Stimulated activated CD8-positive, alpha-beta memory T cell treated with anti-CD3 and anti-CD28 coated beads, Interleukin-15, amount 100 ng/mL, for 24 hours (primary cell): ENCODE results near the gene RTL10.

Experiments
- DNase-seq: peaks from one replicate; pipeline ENCODE4 v3.0.0-alpha.2; 2020; ENCODE audit warnings: low read depth

The RTL10 gene

DNA sequence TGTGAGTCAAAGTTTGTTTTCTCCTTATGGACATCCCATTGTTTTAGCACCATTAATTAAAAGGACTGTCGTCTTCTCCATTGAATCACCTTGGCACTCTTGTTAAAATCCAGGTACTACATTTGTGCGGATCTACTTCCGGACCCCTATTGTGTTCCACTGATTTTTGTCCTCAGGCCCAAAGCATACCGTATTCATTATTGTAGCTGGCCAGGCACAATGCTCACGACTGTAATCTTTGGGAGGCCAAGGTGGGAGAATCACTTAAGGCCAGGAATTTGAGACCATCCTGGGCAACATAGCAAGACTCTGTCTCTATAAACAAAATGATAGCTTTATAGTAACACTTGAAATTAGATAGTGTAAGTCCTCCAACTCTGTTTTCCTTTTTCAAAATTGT lies 8.9 kb upstream of the RTL10 start:
- DNase-seq = no peak

DNA sequence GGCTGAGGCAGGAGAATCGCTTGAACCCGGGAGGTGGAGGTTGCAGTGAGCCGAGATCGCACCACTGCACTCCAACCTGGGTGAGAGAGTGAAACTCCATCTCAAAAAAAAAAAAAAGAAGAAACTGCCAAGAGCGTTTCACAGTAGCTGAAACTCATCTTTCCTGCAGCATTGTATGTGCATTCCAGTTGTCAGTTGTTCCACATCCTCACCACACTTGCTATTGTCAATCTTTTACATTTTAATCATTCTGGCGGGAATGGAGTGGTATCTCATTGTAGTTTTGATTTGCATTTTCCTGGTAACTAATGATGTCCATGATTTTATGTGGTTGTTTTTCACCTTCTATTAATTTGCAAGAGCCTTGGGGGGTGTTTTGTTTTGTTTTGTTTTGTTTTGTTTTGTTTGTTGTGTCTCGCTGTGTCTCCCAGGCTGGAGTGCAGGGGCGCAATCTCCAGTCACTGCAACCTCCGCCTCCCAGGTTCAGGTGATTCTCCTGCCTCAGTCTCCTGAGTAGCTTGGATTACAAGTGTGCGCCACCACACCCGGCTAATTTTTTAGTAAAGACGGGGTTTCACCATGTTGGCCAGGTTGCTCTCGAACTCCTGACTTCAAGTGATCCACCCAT lies 8.1 kb upstream of the RTL10 start:
- no peak for DNase-seq

DNA sequence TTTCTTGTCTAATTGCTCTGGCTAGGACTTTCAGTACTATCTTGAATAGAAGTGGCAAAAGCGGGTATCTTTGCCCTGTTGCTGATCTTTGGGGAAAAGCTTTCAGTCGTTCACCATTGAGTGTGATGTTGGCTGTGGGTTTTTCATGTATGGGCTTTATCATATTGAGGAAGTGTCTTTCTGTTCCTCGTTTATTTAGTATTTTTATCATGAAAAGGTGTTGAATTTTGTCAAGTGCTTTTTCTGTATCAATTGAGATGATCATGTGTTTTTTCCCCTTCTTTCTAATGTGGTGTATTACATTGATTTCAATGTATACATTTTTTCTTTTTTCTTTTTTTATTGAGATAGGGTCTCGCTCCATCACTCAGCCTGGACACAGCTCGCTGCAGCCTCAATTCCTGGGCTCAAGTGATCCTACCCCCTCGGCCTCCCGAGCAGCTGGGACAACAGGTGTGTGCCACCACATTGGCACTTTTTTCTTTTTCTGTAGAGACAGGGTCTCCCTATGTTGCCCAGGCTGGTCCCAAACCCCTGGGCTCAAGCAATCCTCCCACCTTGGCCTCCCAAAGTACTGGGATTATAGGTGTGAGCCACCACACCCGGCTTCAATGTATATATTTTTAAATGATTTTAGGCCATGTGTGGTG lies 5.3 kb upstream of the RTL10 start:
- DNase-seq = no peak

DNA sequence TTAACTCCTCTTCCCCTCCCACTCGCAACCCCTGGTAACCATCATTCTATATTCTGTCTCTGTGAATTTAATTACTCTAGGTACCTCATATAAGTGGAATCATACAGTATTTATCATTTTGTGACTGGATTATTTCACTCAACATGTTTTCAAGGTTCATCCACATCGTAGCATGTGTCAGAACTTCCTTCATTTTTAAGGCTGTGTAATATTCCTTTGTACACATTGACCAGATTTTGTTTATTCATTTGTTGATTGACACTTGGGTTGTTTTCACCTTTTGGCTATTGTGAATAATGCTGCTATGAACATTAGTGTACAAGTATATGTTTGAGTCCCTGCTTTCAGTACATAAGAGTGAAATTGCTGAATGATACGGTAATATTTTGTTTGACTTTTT lies 2.7 kb upstream of the RTL10 start:
- DNase-seq = no peak

DNA sequence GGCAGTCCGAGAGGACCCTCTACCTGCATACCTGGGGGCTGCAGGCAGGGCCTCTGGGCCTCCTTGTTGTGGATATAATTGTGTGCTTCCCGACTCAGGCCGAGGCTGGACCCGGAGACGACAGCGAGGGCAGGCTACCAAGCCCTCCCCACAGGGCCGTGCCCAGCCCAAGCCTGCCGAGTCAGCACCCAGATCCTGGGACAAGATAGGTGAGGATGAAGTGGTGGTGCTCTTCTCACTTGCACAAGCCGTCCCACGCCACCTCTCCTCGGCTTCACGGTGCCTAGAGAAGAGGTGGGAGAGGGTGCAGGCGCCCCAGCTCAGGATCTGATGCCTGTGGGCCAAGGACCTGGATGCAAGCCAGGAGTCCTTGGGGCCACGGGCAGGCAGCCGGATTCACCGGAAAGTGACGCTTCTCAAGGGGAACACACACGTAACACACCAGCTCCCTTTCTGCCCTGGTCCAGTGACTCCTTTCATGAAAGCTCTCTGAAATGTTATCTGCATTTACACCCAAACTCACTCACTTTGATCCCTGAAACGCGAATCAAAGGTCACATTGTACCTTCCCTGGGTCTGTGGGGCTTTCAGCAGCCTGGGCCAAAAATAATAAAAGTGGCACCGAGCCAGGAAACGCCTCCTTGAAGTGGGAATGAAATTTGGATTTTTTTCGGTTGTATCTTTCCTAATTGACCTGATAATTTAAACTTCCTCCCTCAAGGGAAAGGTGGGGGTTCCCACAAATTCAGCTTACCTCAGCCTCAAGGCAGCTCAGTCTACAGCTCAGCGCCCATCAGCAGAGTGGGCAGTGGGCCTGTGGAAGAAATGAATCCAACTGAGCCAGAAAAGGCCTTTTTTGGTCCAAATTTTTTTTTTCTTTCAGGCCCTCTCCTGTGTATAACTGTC lies 1.1 kb upstream of the RTL10 start:
- peak; percentile 30 for DNase-seq

DNA sequence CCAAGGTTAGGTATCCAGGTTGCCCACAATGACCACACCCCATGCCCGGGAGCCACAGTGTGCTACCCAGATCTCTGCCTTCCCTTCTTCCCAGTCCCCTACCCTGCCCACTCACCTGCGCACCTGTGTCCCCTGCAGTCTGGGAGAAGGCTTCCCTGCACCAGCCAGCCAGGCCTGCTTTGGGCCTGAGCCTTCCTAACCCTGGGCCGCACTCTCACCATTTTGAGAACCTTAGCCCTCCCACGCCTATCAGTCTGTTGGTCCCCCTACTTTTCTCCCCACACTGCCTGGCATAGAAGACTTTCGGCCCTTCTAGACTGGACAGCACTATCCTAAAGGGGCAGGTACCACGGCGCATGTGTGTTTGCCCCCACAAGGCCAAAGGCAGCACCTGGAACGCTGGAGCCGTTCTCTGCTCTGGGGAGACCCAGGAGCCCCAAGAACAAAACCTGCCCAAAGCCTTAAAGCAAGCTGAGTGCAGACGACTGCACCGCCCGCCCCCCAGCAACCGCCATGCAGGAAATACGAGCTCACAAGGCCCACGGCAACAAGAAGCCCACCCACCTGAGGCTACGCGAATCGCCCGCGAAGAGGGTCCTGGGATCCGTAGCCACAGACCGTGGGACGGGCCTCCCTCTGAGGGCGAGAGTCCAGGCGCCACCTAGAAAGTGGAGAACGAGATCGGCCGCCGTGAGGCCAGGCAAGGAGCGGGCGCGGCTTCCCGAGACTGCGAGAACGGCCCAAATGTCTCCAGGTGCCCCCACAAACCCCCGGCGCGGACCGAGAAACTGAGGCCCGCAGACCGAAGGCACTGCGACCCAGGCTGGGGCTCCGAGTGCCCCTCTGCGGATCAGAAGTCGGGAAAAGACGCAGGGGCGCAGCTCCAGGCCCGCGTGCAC lies 546 bp downstream of the RTL10 start:
- no peak for DNase-seq

DNA sequence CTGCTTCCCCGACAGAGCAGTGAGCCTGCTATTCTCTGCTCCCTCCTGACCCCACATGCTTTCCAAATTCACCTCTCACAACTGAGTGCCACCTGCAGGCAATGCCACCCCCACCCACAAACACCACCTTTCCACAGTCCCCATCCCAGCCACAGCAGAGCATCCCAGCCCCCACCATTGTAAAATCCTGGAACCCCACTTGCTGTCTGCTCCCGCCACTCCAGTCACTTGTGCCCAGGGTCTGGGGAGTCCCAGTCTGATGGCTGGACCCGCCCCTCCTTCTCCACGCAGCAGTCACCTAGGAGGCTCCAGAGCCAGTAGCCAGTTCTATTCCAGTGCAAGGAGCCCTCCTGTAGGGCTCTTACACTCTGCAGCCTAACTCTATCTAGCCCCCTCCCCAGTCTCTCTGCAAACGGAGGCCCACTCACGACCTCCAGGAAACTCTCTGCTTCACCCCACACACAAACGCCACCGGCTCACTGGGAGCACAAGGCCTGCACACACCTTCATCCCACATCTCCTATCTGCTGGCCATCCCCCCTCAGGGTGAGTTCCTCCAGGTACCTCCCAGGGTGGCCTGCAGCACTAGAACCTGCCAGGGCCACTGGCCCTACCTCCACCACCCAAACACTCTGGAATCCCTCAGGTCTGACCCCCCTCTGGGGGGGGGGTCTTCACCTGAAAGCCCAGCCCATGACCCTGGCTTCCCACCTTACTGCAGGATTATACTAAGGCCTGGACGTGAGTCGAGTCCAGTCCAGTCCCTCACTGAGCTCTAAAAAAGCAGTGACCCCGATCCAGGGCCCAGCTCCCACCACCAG lies 1.4 kb downstream of the RTL10 start:
- DNase-seq = no peak

DNA sequence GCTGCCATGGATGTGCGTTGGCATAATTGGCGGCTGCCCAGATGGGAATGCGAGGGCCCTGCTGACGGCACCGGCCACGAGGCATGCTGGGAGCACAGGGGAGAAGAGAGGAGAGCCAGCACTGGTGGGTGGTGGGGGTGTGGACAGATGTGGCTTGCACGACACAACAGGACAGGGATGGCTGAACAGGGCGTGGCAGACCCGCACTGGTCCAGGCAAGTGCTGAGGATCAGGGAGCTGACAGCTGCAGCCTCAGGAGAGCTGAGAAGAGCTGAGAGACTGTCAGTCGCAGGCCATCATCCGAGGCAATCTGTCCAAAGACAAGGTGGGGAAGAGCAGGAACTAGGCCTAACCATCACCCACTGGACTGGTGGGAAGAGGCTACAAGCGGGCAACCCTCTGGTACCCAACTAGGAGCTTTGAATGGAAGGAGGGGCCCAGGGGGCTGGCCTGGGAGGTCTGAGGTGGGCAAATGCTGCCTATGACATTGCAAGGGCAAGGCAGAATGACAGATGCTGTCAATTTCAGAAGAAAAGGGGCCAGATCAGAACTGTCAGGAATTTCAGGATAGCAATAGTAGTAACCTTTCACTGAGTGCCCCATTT lies 2.4 kb downstream of the RTL10 start:
- no peak for DNase-seq

DNA sequence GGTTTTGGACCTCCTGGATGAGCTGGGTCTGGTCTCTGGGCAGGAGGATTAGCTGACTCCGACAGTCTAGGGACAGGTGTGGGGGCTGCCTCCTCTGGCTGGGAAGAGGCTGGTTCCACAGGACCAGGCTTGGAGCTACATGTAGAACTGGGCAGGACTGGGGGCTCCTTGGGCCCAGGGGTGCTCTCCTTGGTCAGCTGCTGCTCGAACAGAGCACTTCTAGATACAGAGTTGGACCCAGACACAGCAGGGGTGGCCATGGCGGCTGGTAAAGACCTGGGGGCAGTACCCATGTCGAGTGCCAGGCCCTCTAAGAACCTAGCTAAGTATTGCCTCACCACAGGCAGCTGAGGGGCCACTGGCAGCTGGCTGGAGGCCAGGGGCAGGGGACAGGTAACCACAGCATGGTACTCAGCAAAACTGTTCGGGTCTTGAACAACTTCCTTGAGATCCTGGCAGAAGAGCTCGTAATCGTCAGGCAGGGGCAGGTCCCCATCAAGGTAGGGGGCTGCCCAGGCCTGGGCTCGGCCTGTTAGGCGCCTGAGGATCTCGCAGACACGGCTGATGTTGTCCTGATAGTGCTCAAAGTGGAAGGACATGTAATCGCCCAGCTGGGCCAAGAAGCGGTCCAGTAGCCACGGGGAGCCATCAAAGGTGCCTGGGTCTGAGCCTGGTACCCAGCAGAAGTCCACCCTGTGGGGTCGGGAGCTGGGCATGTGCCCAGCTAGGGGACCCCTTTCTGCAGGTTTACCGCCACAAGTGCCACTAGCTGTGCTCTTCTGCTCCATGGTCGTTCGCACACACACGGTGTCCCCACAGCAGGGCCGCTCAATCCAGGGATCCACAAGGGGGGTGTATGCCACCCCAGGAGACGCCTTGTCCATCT lies 3.1 kb downstream of the RTL10 start:
- no peak for DNase-seq

DNA sequence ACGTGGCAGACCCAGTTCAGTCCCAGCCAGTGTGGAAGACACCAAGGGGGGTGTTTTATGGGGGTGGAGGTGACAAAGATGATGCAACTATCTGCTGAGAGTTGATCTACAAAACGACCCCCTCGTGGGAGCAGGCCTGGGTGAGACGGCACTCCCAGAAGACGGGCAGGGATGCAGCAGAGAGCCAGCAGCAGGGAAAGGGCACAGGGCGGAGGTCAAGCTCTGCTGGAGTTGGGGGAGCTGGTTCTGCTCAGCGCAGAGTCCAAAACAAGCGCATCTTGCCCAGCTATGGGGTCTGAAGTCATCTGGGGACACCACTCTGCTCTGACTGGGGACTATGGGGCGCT lies 3.9 kb downstream of the RTL10 start:
- no peak for DNase-seq

DNA sequence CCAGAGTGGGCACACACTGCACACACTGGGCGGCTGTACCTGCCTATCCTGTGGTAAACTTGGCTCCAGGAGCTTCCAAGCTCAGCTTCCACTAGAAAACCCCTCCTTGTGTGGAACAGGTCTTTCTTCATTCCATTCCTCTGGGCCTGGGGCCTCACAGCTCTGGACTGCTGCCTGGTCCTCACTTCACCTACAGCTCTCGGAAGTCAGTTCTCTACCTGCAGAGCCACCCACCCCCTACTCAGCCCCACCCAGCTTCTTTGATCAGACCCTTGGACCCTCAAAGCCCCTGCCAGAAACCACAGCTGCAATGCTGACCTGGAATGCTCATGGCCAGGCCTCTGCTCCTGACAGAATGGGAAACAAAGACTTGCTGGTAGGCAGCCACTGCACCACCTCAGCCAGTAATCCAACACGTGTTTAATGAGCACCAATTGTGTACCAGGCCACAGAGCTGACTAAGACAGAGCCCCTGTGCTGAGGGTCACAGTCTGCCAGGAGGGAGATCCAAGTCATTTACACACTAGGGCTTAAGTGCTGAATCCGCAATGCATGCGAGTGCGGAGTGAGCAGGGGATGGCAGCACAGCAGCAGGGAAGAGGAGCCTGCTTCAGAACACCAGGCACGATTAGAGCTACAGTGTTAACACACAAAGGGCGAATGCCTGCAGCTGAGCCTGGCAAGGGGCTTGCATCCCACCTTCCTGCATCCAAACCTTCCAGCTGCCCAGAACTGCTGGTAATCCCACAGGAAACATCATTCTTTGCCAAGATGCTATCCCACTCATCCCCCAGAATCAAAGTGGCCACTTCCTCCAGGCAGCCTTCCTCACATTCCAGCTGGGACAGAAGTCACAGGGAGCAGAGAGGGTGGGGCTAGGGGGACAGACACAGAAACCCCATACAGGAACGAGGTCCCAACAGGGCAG lies 4.6 kb downstream of the RTL10 start:
- no peak for DNase-seq

DNA sequence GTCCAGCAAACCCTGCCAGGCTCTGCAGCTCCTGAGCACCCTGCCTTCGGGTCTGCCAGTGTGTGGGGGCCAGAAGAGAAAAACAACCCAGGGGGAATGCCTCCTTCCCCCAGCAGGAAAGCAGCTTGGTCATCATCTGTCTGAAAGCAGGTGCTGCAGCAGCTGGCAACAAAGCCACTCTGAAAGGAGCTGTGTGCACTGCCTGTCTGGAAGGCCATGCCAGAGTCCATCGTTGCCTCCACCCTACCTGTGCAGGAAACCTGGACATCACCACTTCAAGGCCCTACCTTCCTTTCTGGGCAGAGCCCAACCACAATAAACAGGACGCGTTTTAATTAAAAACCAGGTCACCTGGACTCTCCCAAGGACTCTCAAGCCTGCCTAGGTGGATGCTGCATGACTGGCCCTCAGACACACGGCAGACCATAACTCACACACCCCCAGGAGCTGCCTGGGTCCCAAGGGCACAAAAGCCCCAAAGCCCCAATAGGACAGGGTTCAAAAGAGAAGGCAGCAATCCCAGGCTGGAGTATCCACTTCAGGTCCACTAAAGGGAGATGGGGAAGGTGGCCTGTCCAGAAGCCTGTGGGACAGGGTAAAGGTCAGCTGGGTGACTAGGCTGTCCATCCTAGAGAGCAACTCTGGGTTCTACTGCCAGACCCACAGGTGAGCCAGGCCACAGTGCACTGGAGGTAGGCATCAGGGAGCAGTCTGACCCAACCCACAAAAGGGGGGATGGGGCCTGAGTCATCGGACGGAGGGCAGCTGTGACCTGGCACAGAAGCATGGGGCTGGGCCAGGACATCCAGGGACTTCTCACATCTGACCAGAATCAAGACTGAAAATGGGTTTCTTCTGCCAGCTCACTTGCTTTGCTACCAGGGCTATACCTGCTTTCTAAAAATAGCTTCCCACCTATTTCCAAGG lies 6.1 kb downstream of the RTL10 start:
- no peak for DNase-seq

DNA sequence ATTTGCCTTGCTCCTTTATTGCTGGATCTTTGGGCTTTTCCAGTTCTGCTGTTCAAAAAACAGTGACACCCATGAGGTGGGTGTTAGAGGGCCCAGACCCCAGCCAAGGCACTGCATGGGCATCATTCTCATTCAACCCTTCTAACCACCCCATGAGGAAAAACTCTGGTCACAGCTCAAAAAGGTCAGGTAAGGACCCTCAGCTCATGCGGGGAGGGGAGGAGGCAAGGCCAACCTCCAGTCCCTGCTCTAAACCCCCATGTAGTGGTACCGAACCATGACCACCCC lies 7.4 kb downstream of the RTL10 start:
- DNase-seq = no peak

DNA sequence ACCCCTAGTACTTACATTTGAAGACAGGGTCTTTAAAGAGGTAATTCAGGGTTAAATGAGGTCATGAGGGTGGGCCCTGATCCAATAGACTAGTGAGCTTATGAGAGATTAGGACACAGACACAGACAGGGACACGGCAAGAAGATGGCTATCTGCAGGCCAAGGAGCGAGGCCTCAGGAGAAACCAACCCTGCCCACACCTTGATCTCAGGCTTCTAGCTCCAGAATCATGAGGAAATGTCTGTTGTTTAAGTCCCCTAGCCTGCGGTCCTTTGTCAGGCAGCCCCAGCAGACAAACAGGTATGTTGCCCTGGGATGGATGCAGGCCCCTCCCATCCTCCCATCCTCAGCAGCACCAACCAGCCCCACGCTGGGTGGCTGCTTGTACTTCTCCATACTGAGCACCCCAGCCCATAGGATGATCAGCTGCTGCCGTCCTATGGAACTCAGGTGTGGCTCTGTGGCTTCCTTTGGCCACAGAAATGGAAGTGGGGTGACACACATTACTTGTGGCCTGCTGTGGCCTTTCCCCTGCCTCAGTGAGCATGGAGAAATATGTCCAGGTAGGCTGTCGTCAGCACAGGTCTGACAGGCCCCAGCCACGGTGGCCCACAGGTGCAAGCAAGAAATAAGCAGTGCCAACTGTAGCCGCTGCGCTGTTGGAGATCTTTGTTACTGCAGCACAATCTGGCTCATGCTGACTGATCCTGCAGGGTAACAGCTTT lies 7.9 kb downstream of the RTL10 start:
- no peak for DNase-seq

DNA sequence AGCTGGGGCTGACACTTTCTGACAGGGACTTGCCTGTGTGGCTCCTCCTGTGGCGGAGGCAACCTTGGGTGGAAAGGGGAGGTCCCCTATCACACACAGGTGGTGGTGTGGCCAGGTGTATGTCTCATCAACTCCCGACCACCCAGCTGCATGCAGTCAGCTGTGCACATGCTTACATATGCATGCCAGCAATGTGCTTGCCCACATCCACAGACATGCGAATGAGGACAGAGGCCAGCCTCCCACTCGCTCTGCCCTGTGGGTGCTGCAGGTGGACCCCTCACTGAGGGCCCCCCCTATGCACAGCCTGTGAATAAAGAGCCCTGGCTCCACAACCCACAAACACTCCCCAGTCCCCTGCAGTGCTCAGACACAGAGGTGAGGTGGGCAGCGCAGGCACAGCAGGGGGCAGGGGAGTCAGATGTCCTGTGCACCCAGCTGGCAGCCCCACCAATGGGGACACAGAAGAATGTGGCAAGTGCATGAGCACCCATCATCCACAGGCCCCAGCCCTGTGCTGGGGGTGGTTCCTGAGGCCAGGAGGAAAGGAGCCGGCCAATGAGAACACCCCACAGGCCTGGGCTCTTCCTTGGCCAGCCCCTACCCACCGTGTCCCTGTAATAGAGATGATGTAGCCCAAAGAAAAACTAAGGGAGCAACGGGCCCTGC lies 9.5 kb downstream of the RTL10 start:
- no peak for DNase-seq

DNA sequence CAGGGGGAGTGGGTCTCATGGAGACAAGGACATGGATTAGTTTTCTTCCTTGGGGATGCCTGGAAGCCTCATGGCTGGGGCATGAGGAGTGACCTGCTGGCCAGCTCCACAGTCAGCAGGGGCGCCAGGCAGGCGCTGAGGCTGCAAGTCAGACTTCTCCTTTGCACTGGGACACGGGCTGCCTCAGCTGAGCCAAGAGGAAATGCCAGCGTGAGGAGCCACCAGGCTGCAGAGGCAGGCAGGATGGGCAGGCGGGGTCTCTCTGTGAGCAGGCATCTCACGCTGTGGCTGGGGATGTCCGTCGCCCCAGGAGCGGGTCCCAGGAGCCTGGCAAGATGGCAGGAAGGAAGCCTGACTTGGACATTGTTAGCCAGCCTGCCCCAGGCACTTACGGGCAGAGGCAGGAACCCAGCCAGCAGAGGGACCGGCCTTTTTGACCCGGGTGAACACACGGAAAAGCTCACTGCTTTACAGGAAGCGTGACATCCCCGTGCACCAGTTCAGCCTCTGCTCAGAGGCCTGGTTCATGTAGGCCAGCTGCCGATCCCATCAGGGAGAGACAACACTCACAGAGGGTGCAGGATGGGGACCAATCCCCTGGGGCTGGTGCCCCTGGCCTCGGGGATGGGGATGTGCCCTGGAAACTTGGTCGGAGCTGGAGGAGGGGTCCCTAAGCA lies 10.2 kb downstream of the RTL10 start:
- DNase-seq = no peak
